HG03280 (cell line): ENCODE measurements around the gene SLC19A2.
A peak's percentile ranks its signal among the peaks of the same experiment; 100 is the strongest.
"Not testable (repeated sequence)": the region's sequence is repeated elsewhere in the genome, so short reads cannot be mapped to it uniquely, and the experiment has no call there.

ENCODE experiments used
- ATAC-seq: cut with Tn5 transposase; IDR thresholded peaks from one replicate; pipeline ENCODE4 v1.9.1; 2021; ENCODE audit warnings: mild to moderate bottlenecking, moderate library complexity; ENCODE audit not compliant: unreplicated experiment

The SLC19A2 gene

GRCh38 chr1:169510060-169510459 lies 24.3 kb upstream of the SLC19A2 start:
- ATAC-seq, result no peak

GRCh38 chr1:169509354-169509753 lies 23.6 kb upstream of the SLC19A2 start:
- no peak for ATAC-seq

GRCh38 chr1:169508432-169509338 lies 22.9 kb upstream of the SLC19A2 start:
- no peak for ATAC-seq

- no peak for ATAC-seq
These were observed 21.7 kb upstream of the SLC19A2 start for GRCh38 chr1:169507413-169507812.

- ATAC-seq, result not testable (repeated sequence)
These were observed 17.9 kb upstream of the SLC19A2 start for GRCh38 chr1:169503601-169504000.

GRCh38 chr1:169499807-169500206 lies 14.1 kb upstream of the SLC19A2 start:
- ATAC-seq, result no peak

GRCh38 chr1:169497317-169497716 lies 11.6 kb upstream of the SLC19A2 start:
- no peak for ATAC-seq

GRCh38 chr1:169495916-169496315 lies 10.2 kb upstream of the SLC19A2 start:
- no peak for ATAC-seq

- ATAC-seq, result no peak
These were observed 9.5 kb upstream of the SLC19A2 start for GRCh38 chr1:169495046-169495775.

GRCh38 chr1:169494343-169494742 lies 8.6 kb upstream of the SLC19A2 start:
- no peak for ATAC-seq

- ATAC-seq, result no peak
These were observed 7.5 kb upstream of the SLC19A2 start for GRCh38 chr1:169493251-169493650.

GRCh38 chr1:169491845-169492281 lies 6.1 kb upstream of the SLC19A2 start:
- peak; percentile 66 for ATAC-seq

GRCh38 chr1:169488157-169488556 lies 2.4 kb upstream of the SLC19A2 start:
- ATAC-seq, result no peak

- no peak for ATAC-seq
These were observed 1.8 kb upstream of the SLC19A2 start for GRCh38 chr1:169487561-169487960.

GRCh38 chr1:169487133-169487532 lies 1.4 kb upstream of the SLC19A2 start:
- ATAC-seq, result no peak

GRCh38 chr1:169486281-169487051 lies 722 bp upstream of the SLC19A2 start:
- no peak for ATAC-seq

- peak; percentile 22 for ATAC-seq
These were observed 887 bp downstream of the SLC19A2 start for GRCh38 chr1:169484683-169485430.

GRCh38 chr1:169484101-169484500 lies 1.6 kb downstream of the SLC19A2 start:
- ATAC-seq, result no peak

GRCh38 chr1:169483500-169483966 lies 2.2 kb downstream of the SLC19A2 start:
- ATAC-seq, result no peak

- no peak for ATAC-seq
These were observed 6.2 kb downstream of the SLC19A2 start for GRCh38 chr1:169479363-169480066.
